Activated T-helper 1 cell treated with anti-CD3 and anti-CD28 coated beads, Interleukin-12 subunit alpha, Interleukin-12 subunit beta, Interleukin-2, Interleukin-4 antibody, amounts not matched to agents 30 ng/mL and 10 ng/mL and 1 ng/mL, durations not matched to agents 14 hours and 24 hours and 36 hours (primary cell): ENCODE measurements around the gene FRYL. TPM values are rescaled to one million over a fixed set of nuclear protein-coding genes. Genes with fewer than 3 reads are reported as not detected.
"Not testable (repeated sequence)": the region's sequence is repeated elsewhere in the genome, so short reads cannot be mapped to it uniquely, and the experiment has no call there.

ENCODE experiments used
- DNase-seq: peaks from one replicate; pipeline ENCODE4 v3.0.0; 2021; ENCODE audit warnings: low spot score
- H3K27ac Mint-ChIP-seq: one replicate; pipeline ENCODE4 v1.8.0; 2021; ENCODE audit warnings: mild to moderate bottlenecking, mixed read lengths
- H3K27me3 Mint-ChIP-seq: one replicate; pipeline ENCODE4 v1.8.0; 2022; ENCODE audit warnings: mild to moderate bottlenecking, moderate library complexity, mixed read lengths; ENCODE audit not compliant: insufficient read depth
- H3K36me3 Mint-ChIP-seq: one replicate; pipeline ENCODE4 v1.8.0; 2021; ENCODE audit warnings: low read depth, mixed read lengths
- H3K4me1 Mint-ChIP-seq: one replicate; pipeline ENCODE4 v1.8.0; 2021; ENCODE audit warnings: low read depth, mixed read lengths
- H3K4me3 Mint-ChIP-seq: one replicate; pipeline ENCODE4 v1.8.0; 2021; ENCODE audit warnings: mild to moderate bottlenecking, moderate library complexity, mixed read lengths
- H3K9me3 Mint-ChIP-seq: one replicate; pipeline ENCODE4 v1.8.0; 2021; ENCODE audit warnings: mixed read lengths
- intact Hi-C: fragments of 100-400 bp; cut with micrococcal nuclease; formaldehyde crosslinking; loops from one replicate; pipeline ENCODE4 v1.15.1; 2024
- total RNA-seq: library from RNA; stranded (reverse); gene quantifications from 2 replicates; pipeline ENCODE4 v1.2.3, GENCODE V29; 2022

Gene FRYL
- total RNA-seq, 1 donor from 2014 or later: 80.0 TPM

- intact Hi-C loops: no loop called here
- peaks cover 44% of the 10 kb centered on the region for H3K4me1 Mint-ChIP-seq
- DNase-seq: no peak
- H3K27me3 Mint-ChIP-seq: no peaks in the 10 kb centered on the region
- no peak overlapping the region for H3K4me3 Mint-ChIP-seq
- H3K36me3 Mint-ChIP-seq: peaks cover 12% of the 10 kb centered on the region
- H3K27ac Mint-ChIP-seq: peak overlapping the region; percentile 20
- H3K9me3 Mint-ChIP-seq: no peaks in the 10 kb centered on the region
These were observed 128.2 kb downstream of the FRYL start for GRCh38 chr4:48651914-48652313.

GRCh38 chr4:48649505-48649904 is 130.6 kb downstream of the FRYL start:
- Mint-ChIP-seq H3K9me3 (no peaks in the 10 kb centered on the region), H3K36me3 (peaks cover 12% of the 10 kb centered on the region), H3K4me3 (no peak overlapping the region), H3K27me3 (no peaks in the 10 kb centered on the region), H3K4me1 (peaks cover 37% of the 10 kb centered on the region), H3K27ac (no peak overlapping the region)
- intact Hi-C loops: no loop called here
- no peak for DNase-seq

- no peak for DNase-seq
- H3K27ac Mint-ChIP-seq: no peak overlapping the region
- peaks cover 3% of the 10 kb centered on the region for H3K4me1 Mint-ChIP-seq
- H3K36me3 Mint-ChIP-seq: peaks cover 2% of the 10 kb centered on the region
- no peaks in the 10 kb centered on the region for H3K9me3 Mint-ChIP-seq
- H3K4me3 Mint-ChIP-seq: no peak overlapping the region
- no peaks in the 10 kb centered on the region for H3K27me3 Mint-ChIP-seq
- intact Hi-C loops: no loop called here
These were observed 134.8 kb downstream of the FRYL start for GRCh38 chr4:48645225-48645794.

- H3K4me1 Mint-ChIP-seq: no peaks in the 10 kb centered on the region
- H3K27me3 Mint-ChIP-seq: no peaks in the 10 kb centered on the region
- no peak for DNase-seq
- intact Hi-C loops: no loop called here
- no peak overlapping the region for H3K4me3 Mint-ChIP-seq
- H3K9me3 Mint-ChIP-seq: no peaks in the 10 kb centered on the region
- peaks cover 5% of the 10 kb centered on the region for H3K36me3 Mint-ChIP-seq
- no peak overlapping the region for H3K27ac Mint-ChIP-seq
These were observed 137.4 kb downstream of the FRYL start for GRCh38 chr4:48642421-48643374.

GRCh38 chr4:48641401-48641800 is 138.7 kb downstream of the FRYL start:
- Mint-ChIP-seq H3K4me3 (no peak overlapping the region), H3K27ac (no peak overlapping the region), H3K36me3 (peaks cover 5% of the 10 kb centered on the region), H3K9me3 (no peaks in the 10 kb centered on the region), H3K4me1 (no peaks in the 10 kb centered on the region), H3K27me3 (no peaks in the 10 kb centered on the region)
- no peak for DNase-seq
- intact Hi-C loops: no loop called here

GRCh38 chr4:48640699-48641098 is 139.4 kb downstream of the FRYL start:
- intact Hi-C loops: no loop called here
- Mint-ChIP-seq H3K27ac (no peak overlapping the region), H3K4me1 (no peaks in the 10 kb centered on the region), H3K9me3 (no peaks in the 10 kb centered on the region), H3K36me3 (peaks cover 5% of the 10 kb centered on the region), H3K4me3 (no peak overlapping the region), H3K27me3 (no peaks in the 10 kb centered on the region)
- DNase-seq: no peak

GRCh38 chr4:48640225-48640624 is 139.9 kb downstream of the FRYL start:
- Mint-ChIP-seq H3K9me3 (no peaks in the 10 kb centered on the region), H3K36me3 (peaks cover 5% of the 10 kb centered on the region), H3K27me3 (no peaks in the 10 kb centered on the region), H3K27ac (no peak overlapping the region), H3K4me3 (no peak overlapping the region), H3K4me1 (no peaks in the 10 kb centered on the region)
- no peak for DNase-seq
- intact Hi-C loops: no loop called here

- no peaks in the 10 kb centered on the region for H3K4me1 Mint-ChIP-seq
These were observed 140.3 kb downstream of the FRYL start for GRCh38 chr4:48639807-48640206.

GRCh38 chr4:48638586-48638985 is 141.5 kb downstream of the FRYL start:
- H3K4me3 Mint-ChIP-seq, H3K27ac Mint-ChIP-seq, DNase-seq, H3K4me1 Mint-ChIP-seq, H3K9me3 Mint-ChIP-seq, H3K36me3 Mint-ChIP-seq, H3K27me3 Mint-ChIP-seq, intact Hi-C loops: not testable (repeated sequence)

More at GRCh38 chr4:48639807-48640206, 140.3 kb downstream of the FRYL start:
- Mint-ChIP-seq H3K36me3 (peaks cover 5% of the 10 kb centered on the region), H3K27me3 (no peaks in the 10 kb centered on the region), H3K4me3 (no peak overlapping the region), H3K27ac (no peak overlapping the region), H3K9me3 (no peaks in the 10 kb centered on the region)
- no peak for DNase-seq
- intact Hi-C loops: no loop called here

- Mint-ChIP-seq H3K36me3 (peaks cover 5% of the 10 kb centered on the region), H3K9me3 (no peaks in the 10 kb centered on the region), H3K27me3 (no peaks in the 10 kb centered on the region), H3K4me3 (no peak overlapping the region), H3K4me1 (no peaks in the 10 kb centered on the region), H3K27ac (no peak overlapping the region)
- intact Hi-C loops: no loop called here
- no peak for DNase-seq
These were observed 143.2 kb downstream of the FRYL start for GRCh38 chr4:48636911-48637310.

- Mint-ChIP-seq H3K27me3 (no peaks in the 10 kb centered on the region), H3K4me1 (no peaks in the 10 kb centered on the region), H3K27ac (no peak overlapping the region), H3K9me3 (no peaks in the 10 kb centered on the region), H3K4me3 (no peak overlapping the region), H3K36me3 (peaks cover 5% of the 10 kb centered on the region)
- intact Hi-C loops: no loop called here
- no peak for DNase-seq
These were observed 144.1 kb downstream of the FRYL start for GRCh38 chr4:48635980-48636379.

GRCh38 chr4:48635310-48635709 is 144.8 kb downstream of the FRYL start:
- no peaks in the 10 kb centered on the region for H3K4me1 Mint-ChIP-seq
- H3K27me3 Mint-ChIP-seq: no peaks in the 10 kb centered on the region
- H3K4me3 Mint-ChIP-seq: no peak overlapping the region
- no peak for DNase-seq
- H3K9me3 Mint-ChIP-seq: no peaks in the 10 kb centered on the region
- intact Hi-C loops: no loop called here
- peaks cover 5% of the 10 kb centered on the region for H3K36me3 Mint-ChIP-seq
- no peak overlapping the region for H3K27ac Mint-ChIP-seq

- no peak overlapping the region for H3K27ac Mint-ChIP-seq
- H3K36me3 Mint-ChIP-seq: peaks cover 5% of the 10 kb centered on the region
- DNase-seq: no peak
- no peaks in the 10 kb centered on the region for H3K4me1 Mint-ChIP-seq
- H3K27me3 Mint-ChIP-seq: no peaks in the 10 kb centered on the region
- H3K9me3 Mint-ChIP-seq: no peaks in the 10 kb centered on the region
- H3K4me3 Mint-ChIP-seq: no peak overlapping the region
- intact Hi-C loops: no loop called here
These were observed 145.3 kb downstream of the FRYL start for GRCh38 chr4:48634688-48635308.
